HG03066 (cell line): Measurements from ENCODE around the gene ZSWIM6.

ENCODE experiments used
- ATAC-seq: cut with Tn5 transposase; IDR thresholded peaks from one replicate; pipeline ENCODE4 v1.9.1; 2021; ENCODE audit warnings: low read depth; ENCODE audit not compliant: unreplicated experiment

Gene ZSWIM6

GRCh38 chr5:61525512-61526206 lies 193.6 kb downstream of the ZSWIM6 start:
- no peak for ATAC-seq

GRCh38 chr5:61526207-61526519 lies 194.1 kb downstream of the ZSWIM6 start:
- no peak for ATAC-seq

GRCh38 chr5:61532983-61533382 lies 200.9 kb downstream of the ZSWIM6 start:
- no peak for ATAC-seq

- peak; percentile 91 for ATAC-seq
Observed at GRCh38 chr5:61534481-61535267, 202.6 kb downstream of the ZSWIM6 start.

GRCh38 chr5:61535828-61536227 lies 203.8 kb downstream of the ZSWIM6 start:
- no peak for ATAC-seq

- no peak for ATAC-seq
Observed at GRCh38 chr5:61536922-61537321, 204.9 kb downstream of the ZSWIM6 start.

- ATAC-seq = no peak
Observed at GRCh38 chr5:61538722-61539501, 206.9 kb downstream of the ZSWIM6 start.

- no peak for ATAC-seq
Observed at GRCh38 chr5:61549530-61549929, 217.5 kb downstream of the ZSWIM6 start.

- no peak for ATAC-seq
Observed at GRCh38 chr5:61551637-61552313, 219.7 kb downstream of the ZSWIM6 start.

GRCh38 chr5:61559146-61559545 lies 227.1 kb downstream of the ZSWIM6 start:
- ATAC-seq = no peak

GRCh38 chr5:61559722-61560121 lies 227.7 kb downstream of the ZSWIM6 start:
- no peak for ATAC-seq

GRCh38 chr5:61563401-61563800 lies 231.3 kb downstream of the ZSWIM6 start:
- ATAC-seq = no peak

GRCh38 chr5:61567337-61567736 lies 235.3 kb downstream of the ZSWIM6 start:
- ATAC-seq = no peak

- ATAC-seq = no peak
Observed at GRCh38 chr5:61569353-61569752, 237.3 kb downstream of the ZSWIM6 start.

- ATAC-seq = no peak
Observed at GRCh38 chr5:61570767-61571166, 238.7 kb downstream of the ZSWIM6 start.

GRCh38 chr5:61572959-61573358 lies 240.9 kb downstream of the ZSWIM6 start:
- no peak for ATAC-seq

GRCh38 chr5:61575103-61575502 lies 243.0 kb downstream of the ZSWIM6 start:
- no peak for ATAC-seq

GRCh38 chr5:61575581-61575980 lies 243.5 kb downstream of the ZSWIM6 start:
- no peak for ATAC-seq

GRCh38 chr5:61576556-61576955 lies 244.5 kb downstream of the ZSWIM6 start:
- ATAC-seq = no peak

GRCh38 chr5:61578858-61579503 lies 246.9 kb downstream of the ZSWIM6 start:
- no peak for ATAC-seq
